ENCODE results near the gene DPP8.
A peak's percentile ranks its signal among the peaks of the same experiment; 100 is the strongest.

The DPP8 gene

DNA sequence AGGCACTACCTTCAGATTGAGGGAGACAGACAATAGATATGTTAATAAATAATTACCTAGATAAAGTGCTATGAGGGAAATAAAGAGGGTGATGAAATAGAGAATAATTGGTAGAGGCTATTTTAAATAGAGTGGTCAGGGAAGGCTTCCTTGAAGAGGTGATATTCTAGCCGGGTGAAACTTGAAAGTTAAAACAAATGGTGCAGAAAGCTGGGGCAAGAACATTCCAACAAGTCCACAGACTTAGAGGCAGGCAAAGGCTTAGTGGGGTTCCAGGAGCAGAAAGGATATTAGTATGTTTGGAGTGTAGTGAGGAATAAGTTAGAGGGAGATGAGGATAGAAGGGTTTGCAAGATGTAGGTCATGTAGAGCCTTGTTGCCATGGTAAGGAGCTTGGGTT, 22.8 kb upstream of the DPP8 start:
- ChIA-PET POLR2A (no interaction called here), CTCF (interaction anchor here (1.1 kb wide), 1 partner anchor 10 kb away, joined by 3 read pairs; no protein-coding TSS in a partner anchor)
- Histone ChIP-seq H3K9me3 (ENCODE audit: control insufficient read depth, insufficient read depth, low read depth, low read length) (no peaks in the 10 kb centered on the region), H3K4me1 (ENCODE audit: control insufficient read depth, insufficient read depth, low read length) (peaks cover 13% of the 10 kb centered on the region), H3K27ac (ENCODE audit: extremely low read depth, low read depth, low read length) (no peak overlapping the region), H3K36me3 (ENCODE audit: control insufficient read depth in 2 of 2, insufficient read depth in 1 of 2, low read length in 2 of 2) (peaks cover 5 to 16% of the 10 kb centered on the region in 2 experiments; a peak in 2 of 3 replicates), H3K4me3 (ENCODE audit: low read depth, low read length) (no peak overlapping the region)
- TF ChIP-seq, protein P1, sequence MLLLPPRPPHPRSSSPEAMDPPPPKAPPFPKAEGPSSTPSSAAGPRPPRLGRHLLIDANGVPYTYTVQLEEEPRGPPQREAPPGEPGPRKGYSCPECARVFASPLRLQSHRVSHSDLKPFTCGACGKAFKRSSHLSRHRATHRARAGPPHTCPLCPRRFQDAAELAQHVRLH (tag by site-specific recombination; IDR thresholded peaks at IDR 0.05) = no peak
- peak; percentile 63 for TF ChIP-seq SCRT2 (tag by site-specific recombination; IDR thresholded peaks at IDR 0.05)

DNA sequence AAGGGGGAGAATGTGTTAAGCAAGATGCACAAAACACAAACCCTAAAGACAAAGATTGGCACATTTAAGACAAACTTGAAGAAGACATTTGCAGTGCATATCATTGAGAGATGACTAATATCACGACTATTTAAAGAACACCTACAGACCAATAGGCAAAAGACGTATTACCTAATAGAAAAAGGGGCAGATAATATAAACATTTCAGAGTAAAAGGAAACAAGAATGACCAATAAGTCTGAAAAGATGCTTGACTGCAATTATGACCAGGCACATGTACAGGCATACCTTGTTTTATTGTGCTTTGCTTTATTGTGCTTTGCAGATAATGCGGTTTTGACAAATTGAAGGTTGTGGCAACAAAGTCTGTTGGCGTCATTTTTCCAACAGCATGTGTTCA, 17.7 kb upstream of the DPP8 start:
- Histone ChIP-seq H3K36me3 (ENCODE audit: control insufficient read depth in 2 of 2, insufficient read depth in 1 of 2, low read length in 2 of 2) (peaks cover 11 to 12% of the 10 kb centered on the region in 2 experiments; a peak in 2 of 3 replicates), H3K4me3 (ENCODE audit: low read depth, low read length) (no peak overlapping the region), H3K9me3 (ENCODE audit: control insufficient read depth, insufficient read depth, low read depth, low read length) (no peaks in the 10 kb centered on the region), H3K4me1 (ENCODE audit: control insufficient read depth, insufficient read depth, low read length) (peaks cover 34% of the 10 kb centered on the region), H3K27ac (ENCODE audit: extremely low read depth, low read depth, low read length) (no peak overlapping the region)
- POLR2A ChIA-PET = no interaction called here
- CTCF ChIA-PET = no interaction called here
- TF ChIP-seq ZNF174 (tag by site-specific recombination; IDR thresholded peaks at IDR 0.05) (no peak), ZNF404 (tag by site-specific recombination; IDR thresholded peaks at IDR 0.05) (no peak), ZNF24 (tag by site-specific recombination; IDR thresholded peaks at IDR 0.05) (no peak), RBAK (tag by site-specific recombination; IDR thresholded peaks at IDR 0.05) (no peak), ZNF223 (tag by site-specific recombination; IDR thresholded peaks at IDR 0.05) (no peak), ZNF169 (tag by site-specific recombination; IDR thresholded peaks at IDR 0.05) (no peak), ZBTB44 (tag by site-specific recombination; IDR thresholded peaks at IDR 0.05) (no peak), ZNF747 (tag by site-specific recombination; IDR thresholded peaks at IDR 0.05) (no peak), ZNF518A (tag by site-specific recombination; conservative IDR thresholded peaks at IDR 0.05; ENCODE audit: low read depth) (no peak), ZNF501 (tag by site-specific recombination; IDR thresholded peaks at IDR 0.05) (no peak), ZNF658 (tag by site-specific recombination; IDR thresholded peaks at IDR 0.05) (no peak), ZBTB21 (tag by site-specific recombination; IDR thresholded peaks at IDR 0.05) (no peak), YY1 (tag by site-specific recombination; IDR thresholded peaks at IDR 0.05) (no peak), ZNF623 (tag by site-specific recombination; IDR thresholded peaks at IDR 0.05) (no peak), ZNF366 (tag by site-specific recombination; conservative IDR thresholded peaks at IDR 0.05) (0 out of 2 replicates have a peak, but pooled peaks have one; percentile 10), ZBTB1 (tag by site-specific recombination; IDR thresholded peaks at IDR 0.05) (no peak), ZNF114 (tag by site-specific recombination; IDR thresholded peaks at IDR 0.05) (no peak), ZNF473 (tag by site-specific recombination; IDR thresholded peaks at IDR 0.05) (no peak), ZFHX2 (tag by site-specific recombination; conservative IDR thresholded peaks at IDR 0.05) (no peak), BCL11A (tag by site-specific recombination; IDR thresholded peaks at IDR 0.05; ENCODE audit: low read depth) (no peak), ZNF610 (tag by site-specific recombination; IDR thresholded peaks at IDR 0.05; ENCODE audit: borderline replicate concordance) (no peak), ZNF175 (tag by site-specific recombination; IDR thresholded peaks at IDR 0.05) (no peak), ZFP3 (tag by site-specific recombination; IDR thresholded peaks at IDR 0.05; ENCODE audit: low read depth) (no peak), GLI2 (tag by site-specific recombination; IDR thresholded peaks at IDR 0.05; ENCODE audit: borderline replicate concordance, low read depth) (no peak)
- TF ChIP-seq, protein P2, sequence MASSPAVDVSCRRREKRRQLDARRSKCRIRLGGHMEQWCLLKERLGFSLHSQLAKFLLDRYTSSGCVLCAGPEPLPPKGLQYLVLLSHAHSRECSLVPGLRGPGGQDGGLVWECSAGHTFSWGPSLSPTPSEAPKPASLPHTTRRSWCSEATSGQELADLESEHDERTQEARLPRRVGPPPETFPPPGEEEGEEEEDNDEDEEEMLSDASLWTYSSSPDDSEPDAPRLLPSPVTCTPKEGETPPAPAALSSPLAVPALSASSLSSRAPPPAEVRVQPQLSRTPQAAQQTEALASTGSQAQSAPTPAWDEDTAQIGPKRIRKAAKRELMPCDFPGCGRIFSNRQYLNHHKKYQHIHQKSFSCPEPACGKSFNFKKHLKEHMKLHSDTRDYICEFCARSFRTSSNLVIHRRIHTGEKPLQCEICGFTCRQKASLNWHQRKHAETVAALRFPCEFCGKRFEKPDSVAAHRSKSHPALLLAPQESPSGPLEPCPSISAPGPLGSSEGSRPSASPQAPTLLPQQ (tag by site-specific recombination; IDR thresholded peaks at IDR 0.05) = 0 out of 2 replicates have a peak, but pooled peaks have one; percentile 11
- TF ChIP-seq, protein P3, sequence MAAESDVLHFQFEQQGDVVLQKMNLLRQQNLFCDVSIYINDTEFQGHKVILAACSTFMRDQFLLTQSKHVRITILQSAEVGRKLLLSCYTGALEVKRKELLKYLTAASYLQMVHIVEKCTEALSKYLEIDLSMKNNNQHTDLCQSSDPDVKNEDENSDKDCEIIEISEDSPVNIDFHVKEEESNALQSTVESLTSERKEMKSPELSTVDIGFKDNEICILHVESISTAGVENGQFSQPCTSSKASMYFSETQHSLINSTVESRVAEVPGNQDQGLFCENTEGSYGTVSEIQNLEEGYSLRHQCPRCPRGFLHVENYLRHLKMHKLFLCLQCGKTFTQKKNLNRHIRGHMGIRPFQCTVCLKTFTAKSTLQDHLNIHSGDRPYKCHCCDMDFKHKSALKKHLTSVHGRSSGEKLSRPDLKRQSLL (tag by site-specific recombination; IDR thresholded peaks at IDR 0.05) = no peak
